HEK293 (cell line): Measurements from ENCODE around the gene CXCL14.

Experiments used
- CTCF ChIP-seq: fragments of 450-650 bp; formaldehyde crosslinking; IDR thresholded peaks from 2 replicates; pipeline ENCODE4 v1.5.1; 2016; ENCODE audit warnings: missing biosample characterization, missing genetic modification characterization
- HIC1 ChIP-seq: fragments of 450-650 bp; formaldehyde crosslinking; IDR thresholded peaks from 2 replicates; pipeline ENCODE4 v1.5.1; 2016; ENCODE audit warnings: missing biosample characterization, missing genetic modification characterization
- ZNF10 ChIP-seq: fragments of 450-650 bp; formaldehyde crosslinking; IDR thresholded peaks from 2 replicates; pipeline ENCODE4 v1.5.1; 2017; ENCODE audit warnings: missing biosample characterization, missing genetic modification characterization
- ZNF184 ChIP-seq: fragments of 450-650 bp; IDR thresholded peaks from 2 replicates; pipeline ENCODE4 v1.5.1; 2018; ENCODE audit warnings: missing biosample characterization, mild to moderate bottlenecking, missing genetic modification characterization
- ZNF274 ChIP-seq, 2 experiments: fragments of 200-500 bp in 1 of 2; fragments of 450-650 bp in 1 of 2; sonication (Bioruptor generic) in 1 of 2; formaldehyde crosslinking in 1 of 2; IDR thresholded peaks; 2 replicates each; pipeline versions ENCODE4 v1.5.1 to v1.6.1; 2014 to 2016; ENCODE audit warnings: borderline replicate concordance in 1 of 2, inconsistent platforms in 1 of 2, low read length in 1 of 2, missing biosample characterization in 1 of 2, missing genetic modification characterization in 1 of 2
- ZNF843 ChIP-seq: fragments of 450-650 bp; formaldehyde crosslinking; IDR thresholded peaks from 2 replicates; pipeline ENCODE4 v1.5.1; 2016; ENCODE audit warnings: missing biosample characterization, missing genetic modification characterization
- TF ChIP-seq, protein P1 (sequence below): fragments of 450-650 bp; formaldehyde crosslinking; IDR thresholded peaks from 2 replicates; pipeline ENCODE4 v1.5.1; 2016; ENCODE audit warnings: missing biosample characterization, missing genetic modification characterization
- TF ChIP-seq, protein P2 (sequence below): fragments of 450-650 bp; formaldehyde crosslinking; IDR thresholded peaks from 2 replicates; pipeline ENCODE4 v1.5.1; 2016; ENCODE audit warnings: missing biosample characterization, missing genetic modification characterization

DNA sequence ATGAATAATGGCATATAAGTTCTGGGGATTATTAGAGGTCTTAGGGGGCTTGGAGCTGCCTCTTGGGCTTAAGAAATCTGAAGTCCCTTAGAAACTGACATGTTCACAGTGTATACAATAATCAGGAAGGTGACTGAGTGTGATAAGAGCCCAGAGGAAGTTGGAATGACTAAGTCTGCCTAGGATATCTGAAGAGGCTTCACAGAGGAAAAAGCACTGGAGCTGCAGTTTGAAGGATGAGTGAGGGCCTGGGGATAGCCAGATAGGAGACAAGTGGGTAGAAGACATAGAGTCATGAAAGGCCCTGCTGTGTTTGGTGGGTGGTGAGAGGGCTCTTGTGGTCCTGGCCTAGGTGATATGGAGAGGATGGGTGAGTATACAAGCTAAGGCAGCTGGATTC lies 51.9 kb downstream of the CXCL14 start:
- TF ChIP-seq, protein P1, sequence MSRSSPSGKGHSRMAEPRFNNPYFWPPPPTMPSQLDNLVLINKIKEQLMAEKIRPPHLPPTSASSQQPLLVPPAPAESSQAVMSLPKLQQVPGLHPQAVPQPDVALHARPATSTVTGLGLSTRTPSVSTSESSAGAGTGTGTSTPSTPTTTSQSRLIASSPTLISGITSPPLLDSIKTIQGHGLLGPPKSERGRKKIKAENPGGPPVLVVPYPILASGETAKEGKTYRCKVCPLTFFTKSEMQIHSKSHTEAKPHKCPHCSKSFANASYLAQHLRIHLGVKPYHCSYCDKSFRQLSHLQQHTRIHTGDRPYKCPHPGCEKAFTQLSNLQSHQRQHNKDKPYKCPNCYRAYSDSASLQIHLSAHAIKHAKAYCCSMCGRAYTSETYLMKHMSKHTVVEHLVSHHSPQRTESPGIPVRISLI: no peak
- no peak for TF ChIP-seq ZNF843 (tag by site-specific recombination)
- TF ChIP-seq, protein P2, sequence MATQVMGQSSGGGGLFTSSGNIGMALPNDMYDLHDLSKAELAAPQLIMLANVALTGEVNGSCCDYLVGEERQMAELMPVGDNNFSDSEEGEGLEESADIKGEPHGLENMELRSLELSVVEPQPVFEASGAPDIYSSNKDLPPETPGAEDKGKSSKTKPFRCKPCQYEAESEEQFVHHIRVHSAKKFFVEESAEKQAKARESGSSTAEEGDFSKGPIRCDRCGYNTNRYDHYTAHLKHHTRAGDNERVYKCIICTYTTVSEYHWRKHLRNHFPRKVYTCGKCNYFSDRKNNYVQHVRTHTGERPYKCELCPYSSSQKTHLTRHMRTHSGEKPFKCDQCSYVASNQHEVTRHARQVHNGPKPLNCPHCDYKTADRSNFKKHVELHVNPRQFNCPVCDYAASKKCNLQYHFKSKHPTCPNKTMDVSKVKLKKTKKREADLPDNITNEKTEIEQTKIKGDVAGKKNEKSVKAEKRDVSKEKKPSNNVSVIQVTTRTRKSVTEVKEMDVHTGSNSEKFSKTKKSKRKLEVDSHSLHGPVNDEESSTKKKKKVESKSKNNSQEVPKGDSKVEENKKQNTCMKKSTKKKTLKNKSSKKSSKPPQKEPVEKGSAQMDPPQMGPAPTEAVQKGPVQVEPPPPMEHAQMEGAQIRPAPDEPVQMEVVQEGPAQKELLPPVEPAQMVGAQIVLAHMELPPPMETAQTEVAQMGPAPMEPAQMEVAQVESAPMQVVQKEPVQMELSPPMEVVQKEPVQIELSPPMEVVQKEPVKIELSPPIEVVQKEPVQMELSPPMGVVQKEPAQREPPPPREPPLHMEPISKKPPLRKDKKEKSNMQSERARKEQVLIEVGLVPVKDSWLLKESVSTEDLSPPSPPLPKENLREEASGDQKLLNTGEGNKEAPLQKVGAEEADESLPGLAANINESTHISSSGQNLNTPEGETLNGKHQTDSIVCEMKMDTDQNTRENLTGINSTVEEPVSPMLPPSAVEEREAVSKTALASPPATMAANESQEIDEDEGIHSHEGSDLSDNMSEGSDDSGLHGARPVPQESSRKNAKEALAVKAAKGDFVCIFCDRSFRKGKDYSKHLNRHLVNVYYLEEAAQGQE (tag by site-specific recombination): no peak
- TF ChIP-seq HIC1 (tag by site-specific recombination): no peak
- TF ChIP-seq ZNF184 (tag by site-specific recombination): no peak
- TF ChIP-seq ZNF10: no peak
- no peak for TF ChIP-seq CTCF (tag by site-specific recombination)
- TF ChIP-seq ZNF274 (IDR thresholded peaks at IDR 0.05; ENCODE audit: low read length): no peak
- TF ChIP-seq ZNF274 (tag by site-specific recombination; IDR thresholded peaks at IDR 0.05; ENCODE audit: borderline replicate concordance): no peak
